ENCODE results near the gene HPGDS.
"Not testable (repeated sequence)": the region's sequence is repeated elsewhere in the genome, so short reads cannot be mapped to it uniquely, and the experiment has no call there.

HPGDS gene

DNA sequence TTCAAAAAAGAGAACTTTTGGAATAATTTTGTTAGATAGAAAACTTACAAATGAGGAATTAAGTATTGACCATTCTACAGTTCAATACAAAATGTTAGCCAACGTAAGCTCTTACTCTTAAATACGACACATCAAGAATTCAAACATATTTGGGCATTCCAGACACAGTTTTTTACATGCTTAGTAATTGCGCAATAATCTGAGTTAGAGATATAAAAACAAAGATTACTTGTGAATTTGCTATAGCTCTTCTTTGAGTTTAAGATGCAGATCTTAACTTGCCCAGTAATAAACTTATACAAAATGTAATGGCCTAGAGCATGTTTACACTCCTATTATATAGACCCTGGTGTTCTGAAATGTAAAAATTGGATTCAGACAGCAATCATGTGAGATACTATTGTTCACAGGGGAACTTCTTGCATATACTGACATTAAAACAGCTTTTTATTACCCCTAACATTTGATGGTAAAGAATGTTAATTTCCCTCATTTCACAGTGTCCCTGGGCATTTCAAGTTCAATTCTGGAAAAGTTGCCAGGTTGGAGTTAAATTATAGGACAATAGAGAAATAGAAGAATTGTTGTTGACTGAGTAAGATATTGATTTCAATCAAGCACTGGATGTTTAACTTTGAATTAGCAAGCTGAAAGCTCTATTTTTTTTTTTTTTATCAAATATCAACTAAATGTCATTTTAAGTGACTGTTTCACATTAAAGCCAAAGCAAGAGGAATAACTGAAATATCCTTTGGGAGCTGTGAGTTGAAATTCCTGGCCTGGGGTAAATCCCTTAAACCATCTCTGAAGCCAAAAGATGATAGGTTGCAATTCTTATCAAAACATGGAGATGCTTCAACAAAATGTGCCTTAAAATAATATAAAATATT lies 910 bp downstream of the HPGDS start:
- DNase-seq (ENCODE audit: low read depth) = no peak
- TF ChIP-seq, protein P1, sequence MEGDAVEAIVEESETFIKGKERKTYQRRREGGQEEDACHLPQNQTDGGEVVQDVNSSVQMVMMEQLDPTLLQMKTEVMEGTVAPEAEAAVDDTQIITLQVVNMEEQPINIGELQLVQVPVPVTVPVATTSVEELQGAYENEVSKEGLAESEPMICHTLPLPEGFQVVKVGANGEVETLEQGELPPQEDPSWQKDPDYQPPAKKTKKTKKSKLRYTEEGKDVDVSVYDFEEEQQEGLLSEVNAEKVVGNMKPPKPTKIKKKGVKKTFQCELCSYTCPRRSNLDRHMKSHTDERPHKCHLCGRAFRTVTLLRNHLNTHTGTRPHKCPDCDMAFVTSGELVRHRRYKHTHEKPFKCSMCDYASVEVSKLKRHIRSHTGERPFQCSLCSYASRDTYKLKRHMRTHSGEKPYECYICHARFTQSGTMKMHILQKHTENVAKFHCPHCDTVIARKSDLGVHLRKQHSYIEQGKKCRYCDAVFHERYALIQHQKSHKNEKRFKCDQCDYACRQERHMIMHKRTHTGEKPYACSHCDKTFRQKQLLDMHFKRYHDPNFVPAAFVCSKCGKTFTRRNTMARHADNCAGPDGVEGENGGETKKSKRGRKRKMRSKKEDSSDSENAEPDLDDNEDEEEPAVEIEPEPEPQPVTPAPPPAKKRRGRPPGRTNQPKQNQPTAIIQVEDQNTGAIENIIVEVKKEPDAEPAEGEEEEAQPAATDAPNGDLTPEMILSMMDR (IDR thresholded peaks at IDR 0.05; ENCODE audit: insufficient read depth, low read depth, low read length, missing control alignments) = no peak
- no peak overlapping the region for H3K4me3 ChIP-seq (ENCODE audit: low read length)

DNA sequence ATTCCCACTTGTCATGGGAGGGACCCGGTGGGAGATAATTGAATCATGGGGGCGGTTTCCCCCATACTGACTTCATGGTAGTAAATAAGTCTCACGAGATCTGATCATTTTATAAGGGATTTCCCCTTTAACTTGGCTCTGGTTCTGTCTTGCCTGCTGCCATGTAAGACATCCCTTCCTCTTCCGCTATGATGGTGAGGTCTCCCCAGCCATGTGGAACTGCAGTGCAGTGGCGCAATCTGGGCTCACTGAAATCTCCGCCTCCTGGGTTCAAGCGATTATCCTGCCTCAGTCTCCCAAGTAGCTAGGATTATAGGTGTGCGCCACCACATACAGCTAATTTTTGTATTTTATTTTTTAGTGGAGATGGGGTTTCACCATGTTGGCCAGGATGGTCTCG lies 2.9 kb downstream of the HPGDS start:
- H3K4me3 ChIP-seq (ENCODE audit: low read length) = no peak overlapping the region
- DNase-seq (ENCODE audit: low read depth) = no peak
- TF ChIP-seq, protein P1 (IDR thresholded peaks at IDR 0.05; ENCODE audit: insufficient read depth, low read depth, low read length, missing control alignments) = no peak

DNA sequence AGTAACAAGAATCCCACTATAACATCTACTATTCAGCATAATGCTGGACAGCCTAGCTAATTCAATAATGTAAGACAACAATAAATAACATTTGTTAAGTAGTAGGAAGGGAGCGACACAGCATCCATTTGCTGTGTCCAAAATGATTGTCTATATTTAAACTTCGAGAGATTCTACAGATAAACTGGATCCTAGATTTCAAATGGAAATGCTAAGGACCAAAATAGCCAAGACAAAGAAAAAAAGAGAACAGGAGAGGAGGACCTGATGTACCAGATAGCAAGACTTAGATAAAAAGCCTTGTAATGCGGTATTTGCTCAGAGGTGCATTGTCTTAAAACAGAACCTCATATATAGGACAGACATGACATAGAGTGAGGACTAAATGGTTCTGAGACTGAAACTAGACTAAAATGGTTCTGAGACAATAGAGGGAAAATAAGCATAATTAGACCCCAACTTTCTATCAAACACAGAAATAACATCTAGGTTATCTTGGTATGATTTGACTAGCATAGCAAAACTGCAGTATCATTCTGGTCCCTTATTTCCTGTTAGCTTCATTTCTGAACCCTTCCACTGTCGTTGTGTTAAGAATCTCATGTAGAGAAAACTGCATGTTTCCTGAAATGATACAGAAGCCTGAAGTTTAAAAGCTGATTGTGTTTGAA lies 3.8 kb downstream of the HPGDS start:
- TF ChIP-seq, protein P1 (IDR thresholded peaks at IDR 0.05; ENCODE audit: insufficient read depth, low read depth, low read length, missing control alignments) = no peak
- H3K4me3 ChIP-seq (ENCODE audit: low read length) = no peak overlapping the region
- DNase-seq (ENCODE audit: low read depth) = no peak

GRCh38 chr4:94336791-94337190 lies 5.8 kb downstream of the HPGDS start:
- not testable (repeated sequence) for H3K4me3 ChIP-seq (ENCODE audit: low read length); DNase-seq (ENCODE audit: low read depth)

DNA sequence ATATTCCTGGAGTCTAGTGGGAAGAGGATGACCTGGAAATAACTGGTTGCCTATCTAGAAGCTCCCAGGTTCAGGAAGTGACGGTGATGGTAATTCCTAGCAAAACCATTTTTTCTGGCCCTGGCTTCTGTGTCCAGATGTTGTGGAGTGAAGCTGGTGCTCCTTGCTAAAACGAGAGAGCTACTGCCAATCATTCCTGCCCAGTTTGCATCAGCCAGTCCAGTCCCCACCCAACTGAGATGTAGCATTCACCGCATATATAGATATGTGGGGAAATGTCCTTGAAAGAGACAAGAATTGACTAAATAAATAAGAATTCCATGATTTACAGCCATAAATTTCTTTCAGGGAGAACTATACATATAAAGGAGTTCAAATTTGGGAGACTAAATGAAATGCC lies 6.3 kb downstream of the HPGDS start:
- no peak for DNase-seq (ENCODE audit: low read depth)
- TF ChIP-seq, protein P1 (IDR thresholded peaks at IDR 0.05; ENCODE audit: insufficient read depth, low read depth, low read length, missing control alignments) = no peak
- no peak overlapping the region for H3K4me3 ChIP-seq (ENCODE audit: low read length)

DNA sequence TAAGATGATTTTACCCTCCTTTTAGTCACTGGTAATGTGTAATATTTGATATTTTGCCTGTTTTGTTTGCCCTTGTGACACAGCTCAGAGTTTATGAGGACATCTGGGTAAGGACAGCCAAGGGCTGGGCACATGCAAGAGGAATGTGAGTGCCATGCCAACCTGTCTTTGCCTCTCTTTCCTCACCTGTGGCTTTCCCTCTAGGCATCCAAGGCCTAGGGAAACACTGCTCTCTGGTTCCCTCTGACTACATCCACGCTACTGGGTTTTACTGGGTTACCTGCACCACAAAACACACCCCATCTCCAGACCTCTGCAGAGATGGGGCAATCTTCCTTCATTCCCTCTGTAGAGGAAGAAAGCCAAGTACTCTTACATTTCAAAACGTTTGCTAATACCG lies 7.7 kb downstream of the HPGDS start:
- DNase-seq (ENCODE audit: low read depth) = peak; percentile 6
- TF ChIP-seq, protein P1 (IDR thresholded peaks at IDR 0.05; ENCODE audit: insufficient read depth, low read depth, low read length, missing control alignments) = no peak
- no peak overlapping the region for H3K4me3 ChIP-seq (ENCODE audit: low read length)

DNA sequence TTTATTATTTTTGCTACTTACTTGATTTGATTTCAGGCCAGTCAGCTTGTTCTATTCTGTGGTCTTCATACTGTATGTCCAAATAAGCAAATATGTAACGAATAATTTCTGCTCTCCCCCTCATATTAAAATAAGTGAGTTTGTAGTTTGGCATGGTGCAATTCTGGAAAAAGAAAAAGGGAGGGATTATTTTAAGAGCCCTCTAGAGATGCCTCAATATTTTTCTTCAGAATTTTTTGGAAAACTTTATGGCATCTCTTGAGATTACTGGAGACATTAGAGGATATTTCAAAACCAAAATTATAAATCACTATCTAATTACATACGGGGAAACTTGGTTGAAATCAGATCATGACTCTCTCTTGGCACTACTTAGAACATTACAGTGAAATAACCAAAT lies 8.2 kb downstream of the HPGDS start:
- TF ChIP-seq, protein P1 (IDR thresholded peaks at IDR 0.05; ENCODE audit: insufficient read depth, low read depth, low read length, missing control alignments) = no peak
- H3K4me3 ChIP-seq (ENCODE audit: low read length) = no peak overlapping the region
- DNase-seq (ENCODE audit: low read depth) = no peak
